ENCODE measurements around the gene SGPL1.

The SGPL1 gene

DNA sequence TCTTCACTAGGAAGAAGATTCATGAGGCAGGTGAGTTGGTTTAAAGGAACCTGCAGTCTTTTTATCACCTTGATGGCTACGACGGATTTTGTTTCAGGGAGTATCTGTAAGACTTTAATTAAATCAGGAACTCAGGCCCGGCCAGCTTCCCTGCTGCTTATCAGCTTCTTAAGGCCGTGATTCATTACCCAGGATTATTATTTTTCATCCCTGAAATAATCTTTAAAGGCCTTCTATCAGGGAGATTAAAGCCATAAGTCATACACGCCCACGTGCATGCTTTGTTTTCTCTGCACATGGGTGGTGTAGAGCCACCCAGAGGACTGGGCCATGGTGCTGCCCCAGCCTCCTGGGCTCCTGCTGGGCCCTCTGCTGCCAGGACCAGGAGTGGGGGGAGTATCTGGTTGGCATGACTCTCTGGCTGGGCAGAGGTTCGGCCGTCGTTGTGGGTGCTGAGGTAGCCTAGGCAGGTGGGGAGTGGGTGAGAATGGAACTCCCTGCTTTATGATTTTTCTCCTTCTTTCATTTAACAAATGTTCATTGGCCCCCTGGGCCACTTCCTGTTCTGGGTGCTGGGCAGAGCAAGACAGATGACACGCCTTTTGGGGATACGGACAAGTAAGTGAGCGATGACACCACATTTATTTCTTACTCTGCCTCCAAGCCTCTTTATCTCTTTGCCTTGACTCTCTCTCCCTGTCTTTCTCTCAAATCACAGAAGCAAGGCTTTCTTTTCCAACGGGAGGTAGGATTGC lies 111.6 kb downstream of the SGPL1 start:
- DNase-seq, result no peak

DNA sequence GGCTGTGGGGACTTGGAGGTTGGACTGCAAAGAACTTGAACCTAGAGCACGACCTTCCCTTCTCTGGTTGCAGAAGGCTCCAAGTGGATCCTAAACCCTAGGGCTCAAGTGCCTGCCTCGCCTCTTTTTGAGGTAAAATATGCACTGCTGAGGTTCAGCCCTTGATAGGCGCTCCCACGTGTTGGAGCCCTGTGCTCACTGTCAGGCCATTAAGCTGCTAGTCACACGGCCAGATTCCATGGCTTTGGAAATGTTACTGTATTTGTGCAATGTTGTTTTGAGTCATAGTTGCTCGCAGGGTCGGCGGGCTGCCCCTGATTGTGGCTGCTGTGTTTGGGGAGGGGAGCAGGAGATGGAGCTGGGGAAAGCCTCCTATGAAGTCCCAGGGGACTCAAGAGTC lies 112.4 kb downstream of the SGPL1 start:
- DNase-seq, result no peak

DNA sequence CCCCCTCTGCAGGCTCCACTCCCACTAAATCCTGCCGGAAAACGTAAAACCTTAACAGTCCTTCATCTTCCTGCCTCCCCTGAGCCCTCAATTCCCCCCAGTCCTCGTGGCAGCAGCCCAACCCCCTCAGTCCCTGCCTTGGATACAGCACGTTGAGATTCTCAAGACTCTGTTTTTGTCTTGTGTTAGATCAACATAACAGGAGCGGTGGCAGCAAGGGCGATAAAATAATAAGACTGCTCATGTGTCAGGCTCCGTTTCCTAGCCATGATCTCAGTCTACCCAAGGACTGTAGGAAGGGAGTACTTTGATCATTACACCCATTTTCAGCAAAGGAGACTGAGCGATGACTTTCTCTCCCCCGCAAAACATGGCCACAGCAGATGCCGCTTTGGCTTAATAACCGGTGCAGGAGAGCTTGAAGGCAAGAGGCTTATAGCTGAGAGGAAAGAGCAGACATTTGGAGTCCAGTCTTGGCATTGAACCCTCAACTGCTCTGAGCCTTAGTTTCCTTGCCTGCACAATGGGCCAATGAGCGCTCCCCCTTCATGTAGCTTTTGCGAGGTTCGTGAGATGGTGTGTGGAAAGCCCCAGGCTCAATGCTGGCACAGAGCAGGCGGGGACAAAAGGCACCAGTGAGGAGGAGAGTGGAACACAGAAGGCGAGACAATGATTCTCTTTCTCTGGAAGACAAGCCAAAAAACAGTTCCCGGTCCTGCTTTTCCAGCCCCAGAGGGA lies 114.7 kb downstream of the SGPL1 start:
- DNase-seq, result no peak
